OCI-LY3 (cell line): ENCODE data around the gene VAV3.

Source experiments
- EZH2phosphoT487 ChIP-seq: fragments of 200-600 bp; shearing (Covaris generic); IDR thresholded peaks from 2 replicates; pipeline ENCODE4 v1.6.1; 2018; ENCODE audit warnings: antibody characterized with exemption, mixed run types, low read depth
- TF ChIP-seq, protein P1 (sequence below): fragments of 200-600, 300-600 bp; sonication (generic); IDR thresholded peaks from 2 replicates; pipeline ENCODE4 v1.5.1; 2014; ENCODE audit warnings: antibody characterized with exemption, low read length, low read depth

DNA sequence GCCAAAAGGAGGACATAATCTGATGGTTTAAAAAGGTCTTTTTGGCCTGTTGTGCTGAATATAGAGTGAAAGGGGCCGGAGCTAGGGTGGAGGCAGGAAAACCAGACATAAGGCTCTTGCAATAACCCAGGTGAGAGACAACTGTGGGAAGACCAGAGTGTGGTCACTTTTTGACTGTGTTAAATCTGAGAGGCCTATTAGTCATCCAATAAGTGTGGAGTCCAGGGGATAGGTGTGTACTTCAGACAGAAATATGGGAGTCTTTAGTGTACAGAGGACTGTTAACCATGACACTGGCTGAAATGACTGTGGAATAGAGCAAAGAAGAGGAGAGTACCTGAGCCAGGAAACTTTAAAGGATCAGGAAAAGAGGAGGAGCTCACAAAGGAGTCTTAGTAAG lies 89.3 kb downstream of the VAV3 start:
- TF ChIP-seq, protein P1, sequence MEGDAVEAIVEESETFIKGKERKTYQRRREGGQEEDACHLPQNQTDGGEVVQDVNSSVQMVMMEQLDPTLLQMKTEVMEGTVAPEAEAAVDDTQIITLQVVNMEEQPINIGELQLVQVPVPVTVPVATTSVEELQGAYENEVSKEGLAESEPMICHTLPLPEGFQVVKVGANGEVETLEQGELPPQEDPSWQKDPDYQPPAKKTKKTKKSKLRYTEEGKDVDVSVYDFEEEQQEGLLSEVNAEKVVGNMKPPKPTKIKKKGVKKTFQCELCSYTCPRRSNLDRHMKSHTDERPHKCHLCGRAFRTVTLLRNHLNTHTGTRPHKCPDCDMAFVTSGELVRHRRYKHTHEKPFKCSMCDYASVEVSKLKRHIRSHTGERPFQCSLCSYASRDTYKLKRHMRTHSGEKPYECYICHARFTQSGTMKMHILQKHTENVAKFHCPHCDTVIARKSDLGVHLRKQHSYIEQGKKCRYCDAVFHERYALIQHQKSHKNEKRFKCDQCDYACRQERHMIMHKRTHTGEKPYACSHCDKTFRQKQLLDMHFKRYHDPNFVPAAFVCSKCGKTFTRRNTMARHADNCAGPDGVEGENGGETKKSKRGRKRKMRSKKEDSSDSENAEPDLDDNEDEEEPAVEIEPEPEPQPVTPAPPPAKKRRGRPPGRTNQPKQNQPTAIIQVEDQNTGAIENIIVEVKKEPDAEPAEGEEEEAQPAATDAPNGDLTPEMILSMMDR: no peak
- no peak for TF ChIP-seq EZH2phosphoT487
